AG10803 (cell line): ENCODE results near the gene ADGRV1.

Experiments used
- DNase-seq: peaks from one replicate; pipeline ENCODE4 v3.0.0; 2010; ENCODE audit warnings: low read depth
- H3K4me3 ChIP-seq: 2 replicates; pipeline ENCODE4 v1.5.1; 2011; ENCODE audit warnings: mild to moderate bottlenecking, low read length, control low read depth
- TF ChIP-seq, protein P1 (sequence below): conservative IDR thresholded peaks from 2 replicates; pipeline ENCODE4 v1.5.1; 2011; ENCODE audit warnings: mild to moderate bottlenecking, low read length, control low read depth, inconsistent platforms

ADGRV1 gene

DNA sequence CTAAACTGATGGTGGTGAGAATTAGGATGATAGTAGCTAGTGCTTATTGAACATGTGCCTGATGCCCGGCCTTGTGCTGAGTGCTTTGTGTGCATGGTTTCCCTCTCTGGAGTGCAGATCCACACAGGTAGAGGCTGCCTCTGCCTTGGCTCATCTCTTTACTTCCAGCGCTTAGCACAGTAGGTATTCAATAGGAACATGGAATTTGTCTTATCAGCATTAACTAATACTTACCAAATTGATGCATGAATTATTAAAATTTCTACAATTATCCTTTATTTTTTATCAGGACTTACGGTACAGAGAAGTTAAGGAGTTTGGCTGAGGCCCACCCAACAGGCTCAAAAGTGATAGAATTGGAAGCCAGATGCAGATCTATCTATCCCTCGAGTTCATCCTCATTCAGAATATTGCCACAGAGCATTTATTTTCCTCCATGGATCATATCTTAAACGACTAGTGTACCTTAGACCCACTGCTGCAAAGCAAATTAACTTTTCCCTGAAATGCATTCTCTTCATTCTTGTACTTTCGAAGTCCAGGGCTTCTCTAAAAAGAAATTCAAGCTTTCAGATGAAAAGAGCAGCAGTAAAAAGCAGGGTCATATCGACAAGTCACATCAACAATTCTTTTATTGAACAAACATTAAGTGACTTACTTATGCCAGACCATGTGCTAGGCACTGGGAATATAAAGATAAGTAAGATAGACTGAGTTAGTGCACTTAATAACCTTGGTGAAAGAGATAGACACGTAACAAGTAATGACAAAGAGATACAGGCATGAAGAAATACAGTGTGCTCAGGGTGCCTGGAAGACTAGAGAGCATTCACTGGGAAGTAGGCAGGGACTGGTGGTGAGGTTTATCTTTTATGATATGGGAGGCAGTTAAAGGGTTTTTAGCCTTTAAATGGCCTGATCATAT lies 534.5 kb downstream of the ADGRV1 start:
- DNase-seq: no peak
- no peak overlapping the region for H3K4me3 ChIP-seq
- TF ChIP-seq, protein P1, sequence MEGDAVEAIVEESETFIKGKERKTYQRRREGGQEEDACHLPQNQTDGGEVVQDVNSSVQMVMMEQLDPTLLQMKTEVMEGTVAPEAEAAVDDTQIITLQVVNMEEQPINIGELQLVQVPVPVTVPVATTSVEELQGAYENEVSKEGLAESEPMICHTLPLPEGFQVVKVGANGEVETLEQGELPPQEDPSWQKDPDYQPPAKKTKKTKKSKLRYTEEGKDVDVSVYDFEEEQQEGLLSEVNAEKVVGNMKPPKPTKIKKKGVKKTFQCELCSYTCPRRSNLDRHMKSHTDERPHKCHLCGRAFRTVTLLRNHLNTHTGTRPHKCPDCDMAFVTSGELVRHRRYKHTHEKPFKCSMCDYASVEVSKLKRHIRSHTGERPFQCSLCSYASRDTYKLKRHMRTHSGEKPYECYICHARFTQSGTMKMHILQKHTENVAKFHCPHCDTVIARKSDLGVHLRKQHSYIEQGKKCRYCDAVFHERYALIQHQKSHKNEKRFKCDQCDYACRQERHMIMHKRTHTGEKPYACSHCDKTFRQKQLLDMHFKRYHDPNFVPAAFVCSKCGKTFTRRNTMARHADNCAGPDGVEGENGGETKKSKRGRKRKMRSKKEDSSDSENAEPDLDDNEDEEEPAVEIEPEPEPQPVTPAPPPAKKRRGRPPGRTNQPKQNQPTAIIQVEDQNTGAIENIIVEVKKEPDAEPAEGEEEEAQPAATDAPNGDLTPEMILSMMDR: no peak

DNA sequence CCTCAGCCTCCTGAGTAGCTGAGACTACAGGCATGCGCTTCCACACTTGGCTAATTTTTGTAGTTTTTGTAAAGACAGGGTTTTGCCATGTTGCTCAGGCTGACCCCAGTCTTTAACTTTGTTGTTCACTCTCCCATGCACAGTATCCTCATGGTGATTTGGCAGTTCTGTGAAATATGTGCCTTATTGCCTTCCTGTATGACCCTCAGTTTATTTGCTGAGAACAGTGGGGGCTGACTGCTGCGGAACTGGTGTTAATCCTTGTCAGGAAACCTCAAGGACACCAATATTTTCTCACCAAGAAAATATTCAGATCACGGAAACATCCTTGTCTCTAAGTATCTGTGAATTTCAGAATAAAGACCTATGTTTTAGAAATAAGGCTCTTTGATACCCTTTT lies 536.7 kb downstream of the ADGRV1 start:
- no peak overlapping the region for H3K4me3 ChIP-seq
- no peak for DNase-seq
- TF ChIP-seq, protein P1: no peak

DNA sequence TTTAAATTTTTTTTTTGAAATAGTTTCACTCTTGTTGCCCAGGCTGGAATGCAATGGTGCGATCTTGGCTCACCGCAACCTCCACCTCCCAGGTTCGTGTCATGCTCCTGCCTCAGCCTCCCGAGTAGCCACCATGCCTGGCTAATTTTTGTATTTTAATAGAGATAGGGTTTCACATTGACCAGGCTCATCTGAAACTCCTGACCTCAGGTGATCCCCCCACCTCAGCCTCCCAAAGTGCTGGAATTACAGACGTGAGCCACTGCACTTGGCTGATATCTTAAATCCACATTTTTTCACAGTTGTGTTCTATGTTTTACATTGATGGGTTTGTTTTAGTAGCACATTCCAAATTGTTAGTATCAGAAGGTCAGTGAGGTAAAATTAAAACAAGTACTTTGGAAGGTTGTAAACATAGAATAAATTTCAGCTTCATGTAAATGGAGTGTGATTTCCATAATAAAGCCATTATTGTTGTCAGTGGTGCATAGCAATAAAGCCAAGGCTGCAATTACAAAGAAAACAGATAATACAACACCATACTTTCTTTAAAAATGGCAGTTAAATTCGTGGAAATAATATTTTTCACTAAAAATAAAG lies 537.3 kb downstream of the ADGRV1 start:
- H3K4me3 ChIP-seq: no peak overlapping the region
- TF ChIP-seq, protein P1: no peak
- DNase-seq: no peak

DNA sequence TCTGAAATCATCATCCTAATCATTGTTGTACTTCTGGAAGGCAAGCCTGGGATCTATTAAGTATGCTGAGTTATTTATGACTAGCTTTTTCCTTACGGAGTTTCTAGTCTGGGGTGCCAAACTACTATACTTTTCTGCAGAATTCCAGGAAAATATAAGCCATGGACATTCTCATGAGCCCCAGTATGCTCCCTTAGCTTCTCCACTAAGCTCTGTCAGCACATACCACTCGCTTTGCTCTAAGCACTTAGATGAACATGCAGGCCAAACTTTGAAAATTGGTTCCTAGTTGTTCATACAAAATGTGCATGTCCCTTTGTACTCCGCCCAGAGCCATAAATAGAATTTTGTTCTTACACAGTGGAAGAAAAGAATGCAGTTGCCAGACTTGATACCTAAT lies 539.9 kb downstream of the ADGRV1 start:
- peak; percentile 46 for DNase-seq
- TF ChIP-seq, protein P1: no peak
- no peak overlapping the region for H3K4me3 ChIP-seq

DNA sequence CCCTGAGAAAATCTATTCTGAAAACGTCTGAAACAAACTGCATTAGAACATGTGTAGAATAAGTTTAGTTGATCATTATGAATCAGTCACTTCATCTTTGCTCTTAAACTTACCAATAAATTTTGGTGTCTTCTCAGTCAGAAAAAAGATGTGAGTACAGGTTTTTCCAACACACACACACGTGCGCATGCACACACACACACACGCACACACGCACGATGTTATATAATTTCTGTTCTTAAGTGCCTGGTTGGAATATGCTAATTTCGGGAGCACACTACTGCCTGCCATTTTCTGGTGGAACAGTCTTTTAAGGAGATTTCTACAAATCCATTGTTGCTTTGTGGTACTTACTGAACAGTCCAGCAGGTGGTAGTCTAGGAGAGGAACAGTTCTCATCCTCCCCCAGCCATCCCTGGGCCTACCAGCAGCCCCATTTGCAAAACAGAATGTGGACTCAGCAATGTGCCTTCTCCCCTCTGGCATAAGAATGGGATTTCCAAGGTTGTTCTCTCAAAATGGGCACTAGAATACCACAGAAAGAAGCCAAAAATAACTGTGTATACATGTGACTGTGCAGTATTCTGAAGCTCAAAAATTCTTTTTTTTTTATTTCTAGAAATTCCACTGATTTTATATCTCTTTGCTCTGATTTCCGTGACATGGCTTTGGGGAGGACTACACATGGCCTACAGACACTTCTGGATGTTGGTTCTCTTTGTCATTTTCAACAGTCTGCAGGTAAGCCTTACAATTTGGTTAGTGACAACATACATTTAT lies 543.2 kb downstream of the ADGRV1 start:
- no peak overlapping the region for H3K4me3 ChIP-seq
- TF ChIP-seq, protein P1: peak; percentile 93
- peak; percentile 85 for DNase-seq

DNA sequence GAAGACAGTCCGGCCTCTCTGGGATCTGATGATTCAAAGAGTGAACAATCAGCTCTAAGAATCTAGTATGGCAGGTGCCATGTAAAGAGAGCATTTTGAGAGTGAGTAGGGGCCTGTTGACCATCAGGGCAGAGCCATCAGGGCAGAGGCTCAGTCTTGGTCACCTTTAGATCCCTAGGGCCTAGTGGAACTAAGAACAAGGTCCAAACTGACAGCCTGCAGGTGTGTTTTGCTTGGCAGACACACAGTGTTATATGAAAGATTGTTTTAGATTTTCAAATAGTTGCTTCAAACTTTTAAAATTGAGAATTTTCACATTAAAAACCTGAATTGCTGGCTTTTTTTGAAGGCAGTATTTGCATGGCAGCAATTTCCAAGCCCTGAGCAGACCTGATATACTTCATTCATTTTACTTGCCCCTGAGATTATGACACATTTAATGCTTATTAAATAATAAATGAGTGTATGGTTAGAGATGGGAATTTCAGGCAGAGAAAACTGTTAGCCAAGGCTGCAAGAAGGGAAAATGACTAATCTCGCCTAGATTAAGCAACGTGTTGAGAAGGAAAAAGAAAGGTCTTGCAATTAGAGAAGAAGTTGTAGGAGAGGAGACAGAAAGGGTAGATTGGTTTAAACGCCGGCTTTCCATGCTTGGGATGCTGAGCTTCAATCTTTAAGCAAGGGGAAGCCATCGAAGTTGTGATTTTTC lies 544.9 kb downstream of the ADGRV1 start:
- TF ChIP-seq, protein P1: no peak
- H3K4me3 ChIP-seq: no peak overlapping the region
- peak; percentile 79 for DNase-seq
